Measurements from ENCODE around the gene CNGB1.

The CNGB1 gene

GRCh38 chr16:57991551-57992059, 20.7 kb upstream of the CNGB1 start:
- peaks cover 21% of the 10 kb centered on the region for H3K27me3 Mint-ChIP-seq (ENCODE audit: low read depth)
- H3K27ac Mint-ChIP-seq, result no peak overlapping the region
- TF ChIP-seq, protein P1, sequence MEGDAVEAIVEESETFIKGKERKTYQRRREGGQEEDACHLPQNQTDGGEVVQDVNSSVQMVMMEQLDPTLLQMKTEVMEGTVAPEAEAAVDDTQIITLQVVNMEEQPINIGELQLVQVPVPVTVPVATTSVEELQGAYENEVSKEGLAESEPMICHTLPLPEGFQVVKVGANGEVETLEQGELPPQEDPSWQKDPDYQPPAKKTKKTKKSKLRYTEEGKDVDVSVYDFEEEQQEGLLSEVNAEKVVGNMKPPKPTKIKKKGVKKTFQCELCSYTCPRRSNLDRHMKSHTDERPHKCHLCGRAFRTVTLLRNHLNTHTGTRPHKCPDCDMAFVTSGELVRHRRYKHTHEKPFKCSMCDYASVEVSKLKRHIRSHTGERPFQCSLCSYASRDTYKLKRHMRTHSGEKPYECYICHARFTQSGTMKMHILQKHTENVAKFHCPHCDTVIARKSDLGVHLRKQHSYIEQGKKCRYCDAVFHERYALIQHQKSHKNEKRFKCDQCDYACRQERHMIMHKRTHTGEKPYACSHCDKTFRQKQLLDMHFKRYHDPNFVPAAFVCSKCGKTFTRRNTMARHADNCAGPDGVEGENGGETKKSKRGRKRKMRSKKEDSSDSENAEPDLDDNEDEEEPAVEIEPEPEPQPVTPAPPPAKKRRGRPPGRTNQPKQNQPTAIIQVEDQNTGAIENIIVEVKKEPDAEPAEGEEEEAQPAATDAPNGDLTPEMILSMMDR (IDR thresholded peaks at IDR 0.05; ENCODE audit: unreplicated experiment in 3 of 3), result no peak
- no peak overlapping the region for H3K4me3 Mint-ChIP-seq
- H3K36me3 Mint-ChIP-seq (ENCODE audit: low read depth), result peaks cover 8% of the 10 kb centered on the region
- H3K9me3 Mint-ChIP-seq, result no peaks in the 10 kb centered on the region
- H3K4me1 Mint-ChIP-seq, result no peaks in the 10 kb centered on the region

- Mint-ChIP-seq H3K4me3 (no peak overlapping the region), H3K9me3 (no peaks in the 10 kb centered on the region), H3K4me1 (no peaks in the 10 kb centered on the region), H3K27ac (no peak overlapping the region), H3K27me3 (ENCODE audit: low read depth) (peaks cover 46% of the 10 kb centered on the region), H3K36me3 (ENCODE audit: low read depth) (no peaks in the 10 kb centered on the region)
- TF ChIP-seq, protein P1 (IDR thresholded peaks at IDR 0.05; ENCODE audit: unreplicated experiment in 3 of 3), result no peak
These were observed 18.0 kb upstream of the CNGB1 start for GRCh38 chr16:57988929-57989328.

DNA sequence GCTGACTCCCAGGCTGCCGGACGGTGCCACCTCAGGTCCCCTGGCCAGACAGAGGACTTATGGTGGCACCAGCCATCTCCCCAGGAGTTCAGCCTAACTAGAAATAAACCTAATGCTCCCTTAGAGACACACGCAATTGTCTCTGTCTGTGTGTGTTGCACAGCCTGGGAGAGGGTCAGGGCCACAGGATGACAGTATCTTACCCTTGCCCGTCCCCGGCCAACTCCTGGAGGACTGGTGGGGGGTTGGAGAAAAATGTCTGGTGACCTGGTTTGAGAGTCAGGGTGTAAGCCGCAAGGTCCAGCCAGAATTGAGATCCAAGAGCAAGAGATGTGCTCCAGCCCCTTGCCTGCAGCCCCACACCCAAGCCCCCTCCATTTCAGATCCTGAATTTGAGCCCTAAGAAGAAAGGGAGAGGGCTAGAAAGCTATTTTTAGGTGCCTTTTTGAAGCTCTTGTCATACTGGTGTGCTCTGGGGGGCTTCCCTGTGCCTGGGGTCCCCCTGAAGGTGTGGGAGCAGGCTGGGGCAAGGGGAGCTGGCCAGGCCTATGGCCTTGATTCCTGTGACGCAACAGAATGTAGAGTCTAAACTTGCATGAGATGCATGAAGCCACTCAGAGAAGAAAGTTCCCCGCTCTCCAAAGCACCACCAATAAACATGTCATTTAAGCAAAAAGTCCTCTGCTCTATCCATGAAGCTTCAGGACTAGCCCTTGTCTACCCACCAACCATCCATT, 16.7 kb upstream of the CNGB1 start:
- Mint-ChIP-seq H3K27ac (no peak overlapping the region), H3K27me3 (ENCODE audit: low read depth) (peaks cover 51% of the 10 kb centered on the region), H3K4me3 (no peak overlapping the region), H3K36me3 (ENCODE audit: low read depth) (no peaks in the 10 kb centered on the region), H3K4me1 (no peaks in the 10 kb centered on the region), H3K9me3 (no peaks in the 10 kb centered on the region)
- TF ChIP-seq, protein P1 (IDR thresholded peaks at IDR 0.05; ENCODE audit: unreplicated experiment in 3 of 3), result no peak

DNA sequence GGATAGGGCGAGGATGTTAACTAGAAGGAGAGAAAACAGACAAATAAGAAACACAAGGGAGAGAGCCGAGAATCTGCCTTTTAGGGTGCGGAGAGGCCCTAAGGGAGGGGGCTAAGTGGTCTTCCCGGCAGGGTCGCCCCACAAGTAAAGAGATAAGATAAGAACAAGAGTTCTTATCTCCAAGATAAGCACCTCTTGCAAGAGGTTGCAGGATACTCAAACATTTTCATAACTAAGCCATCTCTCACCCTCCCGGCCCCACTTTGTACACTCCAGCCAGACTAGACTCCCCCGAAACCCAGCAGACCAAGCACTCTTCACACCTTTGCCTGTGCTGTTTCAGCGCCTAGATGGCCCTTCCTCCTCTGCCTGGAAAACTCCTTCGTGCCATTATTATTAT, 15.3 kb upstream of the CNGB1 start:
- H3K4me1 Mint-ChIP-seq, result no peaks in the 10 kb centered on the region
- TF ChIP-seq, protein P1 (IDR thresholded peaks at IDR 0.05; ENCODE audit: unreplicated experiment in 3 of 3), result no peak
- H3K36me3 Mint-ChIP-seq (ENCODE audit: low read depth), result no peaks in the 10 kb centered on the region
- no peak overlapping the region for H3K27ac Mint-ChIP-seq
- H3K27me3 Mint-ChIP-seq (ENCODE audit: low read depth), result peaks cover 51% of the 10 kb centered on the region
- peak overlapping the region; percentile 54 to 89 (median 59) for H3K4me3 Mint-ChIP-seq
- H3K9me3 Mint-ChIP-seq, result no peaks in the 10 kb centered on the region

- no peak overlapping the region for H3K27ac Mint-ChIP-seq
- peak overlapping the region; percentile 86 to 89 (median 88) for H3K4me3 Mint-ChIP-seq
- H3K4me1 Mint-ChIP-seq, result no peaks in the 10 kb centered on the region
- no peaks in the 10 kb centered on the region for H3K36me3 Mint-ChIP-seq (ENCODE audit: low read depth)
- peaks cover 54% of the 10 kb centered on the region for H3K27me3 Mint-ChIP-seq (ENCODE audit: low read depth)
- TF ChIP-seq, protein P1 (IDR thresholded peaks at IDR 0.05; ENCODE audit: unreplicated experiment in 3 of 3), result no peak
- no peaks in the 10 kb centered on the region for H3K9me3 Mint-ChIP-seq
These were observed 14.6 kb upstream of the CNGB1 start for GRCh38 chr16:57985204-57986181.

Measured in nephron (organoid).